ENCODE results near the gene LRRN3.
A peak's percentile ranks its signal among the peaks of the same experiment; 100 is the strongest.

Gene LRRN3

DNA sequence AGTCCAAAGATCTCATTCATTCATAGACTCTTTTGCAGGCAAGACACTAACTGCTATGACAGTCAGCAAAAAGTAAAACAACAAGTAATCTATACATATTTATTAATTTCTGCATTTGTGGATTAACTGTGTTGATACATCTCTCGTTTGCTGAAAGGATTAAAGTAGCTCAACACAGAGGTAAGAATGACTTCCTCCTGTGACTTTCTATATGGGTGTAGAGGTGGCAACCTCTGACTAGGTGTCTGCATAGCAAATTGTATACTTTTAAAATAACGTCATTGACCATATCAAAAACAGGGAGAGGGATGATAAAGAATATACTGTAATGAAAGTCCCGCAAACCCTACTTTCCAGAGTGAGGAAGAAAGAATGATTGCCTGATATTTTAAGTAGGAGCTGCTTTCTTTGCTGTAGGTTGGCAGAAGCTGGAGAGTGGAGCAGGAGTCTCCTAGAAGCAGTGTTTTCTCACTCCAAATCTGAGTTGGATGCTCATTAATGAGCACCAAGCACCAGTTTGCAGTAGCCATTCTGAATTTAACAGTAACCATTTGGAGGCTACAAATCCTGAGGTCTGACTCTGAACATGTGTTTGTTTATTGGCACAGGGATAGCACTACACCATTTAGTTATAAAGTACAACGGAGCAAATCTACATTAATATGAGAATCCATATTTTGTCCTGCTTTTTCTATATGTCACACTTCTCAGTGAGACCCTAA, 9.2 kb upstream of the LRRN3 start:
- in situ Hi-C loops (cut with MboI; ENCODE audit: low pct_unique_long_range_greater_than_20kb, low sequenced_read_pairs, unreplicated experiment): loop anchor here (25.0 kb wide), 2 partner anchors 406 to 656 kb away; no protein-coding TSS in a partner anchor
- TF ChIP-seq, protein P1, sequence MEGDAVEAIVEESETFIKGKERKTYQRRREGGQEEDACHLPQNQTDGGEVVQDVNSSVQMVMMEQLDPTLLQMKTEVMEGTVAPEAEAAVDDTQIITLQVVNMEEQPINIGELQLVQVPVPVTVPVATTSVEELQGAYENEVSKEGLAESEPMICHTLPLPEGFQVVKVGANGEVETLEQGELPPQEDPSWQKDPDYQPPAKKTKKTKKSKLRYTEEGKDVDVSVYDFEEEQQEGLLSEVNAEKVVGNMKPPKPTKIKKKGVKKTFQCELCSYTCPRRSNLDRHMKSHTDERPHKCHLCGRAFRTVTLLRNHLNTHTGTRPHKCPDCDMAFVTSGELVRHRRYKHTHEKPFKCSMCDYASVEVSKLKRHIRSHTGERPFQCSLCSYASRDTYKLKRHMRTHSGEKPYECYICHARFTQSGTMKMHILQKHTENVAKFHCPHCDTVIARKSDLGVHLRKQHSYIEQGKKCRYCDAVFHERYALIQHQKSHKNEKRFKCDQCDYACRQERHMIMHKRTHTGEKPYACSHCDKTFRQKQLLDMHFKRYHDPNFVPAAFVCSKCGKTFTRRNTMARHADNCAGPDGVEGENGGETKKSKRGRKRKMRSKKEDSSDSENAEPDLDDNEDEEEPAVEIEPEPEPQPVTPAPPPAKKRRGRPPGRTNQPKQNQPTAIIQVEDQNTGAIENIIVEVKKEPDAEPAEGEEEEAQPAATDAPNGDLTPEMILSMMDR (IDR thresholded peaks at IDR 0.05; ENCODE audit: extremely low read depth, insufficient read depth, missing control alignments): no peak
- DNase-seq (ENCODE audit: low spot score): no peak

DNA sequence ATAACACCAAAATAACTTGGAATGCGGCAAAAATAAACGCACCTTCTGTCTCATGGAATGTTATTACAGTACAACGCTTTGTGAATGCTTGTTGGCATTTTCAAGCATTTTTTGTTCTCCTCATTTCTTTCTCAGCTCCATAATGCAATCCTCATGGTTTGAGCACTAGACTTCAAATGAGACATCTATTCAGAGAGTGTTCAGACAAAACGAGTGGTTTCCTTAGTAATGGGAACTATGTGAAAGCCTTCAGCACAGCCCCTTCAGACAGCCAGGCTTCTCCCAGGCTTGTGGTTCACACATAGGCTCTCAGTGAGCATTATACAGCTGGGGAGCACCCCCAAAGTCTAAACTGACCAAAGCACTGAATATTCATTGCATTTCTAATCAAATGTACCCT, 8.6 kb upstream of the LRRN3 start:
- in situ Hi-C loops (cut with MboI; ENCODE audit: low pct_unique_long_range_greater_than_20kb, low sequenced_read_pairs, unreplicated experiment): loop anchor here (25.0 kb wide), 2 partner anchors 405 to 655 kb away; no protein-coding TSS in a partner anchor
- no peak for DNase-seq (ENCODE audit: low spot score)
- TF ChIP-seq, protein P1 (IDR thresholded peaks at IDR 0.05; ENCODE audit: extremely low read depth, insufficient read depth, missing control alignments): no peak

DNA sequence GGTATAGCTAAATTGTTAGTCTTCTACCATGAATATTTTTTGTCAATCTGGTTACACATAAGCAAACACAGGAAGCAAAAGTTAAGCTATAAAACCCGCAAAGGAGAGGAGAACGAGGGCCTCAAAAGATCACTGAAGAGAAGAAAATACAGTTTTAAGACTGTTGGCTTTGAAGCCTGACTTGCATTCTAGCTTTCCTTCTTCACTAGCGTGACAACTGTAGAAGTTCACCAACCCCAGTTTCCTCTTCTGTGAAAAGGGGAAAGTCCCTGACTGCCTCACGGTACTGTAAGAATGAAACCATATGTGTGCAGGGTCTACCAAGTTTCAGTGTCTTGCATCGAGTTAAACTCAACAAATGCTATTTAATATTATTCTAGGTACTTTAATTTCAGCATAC, 7.5 kb upstream of the LRRN3 start:
- DNase-seq (ENCODE audit: low spot score): peak; percentile 58

DNA sequence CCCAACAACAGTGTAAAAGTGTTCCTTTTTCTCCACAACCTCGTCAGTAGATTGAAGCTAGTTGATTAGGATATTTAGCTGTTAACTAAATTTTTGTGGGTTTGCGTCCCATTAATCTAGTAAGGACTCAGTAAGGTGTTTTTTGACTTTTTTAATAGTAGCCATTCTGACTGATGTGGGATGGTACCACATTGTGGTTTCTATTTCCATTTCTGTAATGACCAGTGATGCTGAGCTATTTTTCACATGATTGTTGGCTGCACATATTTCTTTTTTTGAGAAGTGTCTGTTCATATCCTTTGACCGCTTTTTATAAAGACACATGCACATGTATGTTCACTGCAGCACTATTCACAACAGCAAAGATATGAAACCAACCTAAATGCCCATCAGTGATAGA, 5.6 kb upstream of the LRRN3 start:
- TF ChIP-seq, protein P1 (IDR thresholded peaks at IDR 0.05; ENCODE audit: extremely low read depth, insufficient read depth, missing control alignments): no peak
- in situ Hi-C loops (cut with MboI; ENCODE audit: low pct_unique_long_range_greater_than_20kb, low sequenced_read_pairs, unreplicated experiment): loop anchor here (25.0 kb wide), 2 partner anchors 402 to 652 kb away; no protein-coding TSS in a partner anchor
- DNase-seq (ENCODE audit: low spot score): no peak

More for the DNA sequence above, 7.5 kb upstream of the LRRN3 start:
- TF ChIP-seq, protein P1 (IDR thresholded peaks at IDR 0.05; ENCODE audit: extremely low read depth, insufficient read depth, missing control alignments): no peak
- in situ Hi-C loops (cut with MboI; ENCODE audit: low pct_unique_long_range_greater_than_20kb, low sequenced_read_pairs, unreplicated experiment): loop anchor here (25.0 kb wide), 2 partner anchors 404 to 654 kb away; no protein-coding TSS in a partner anchor

DNA sequence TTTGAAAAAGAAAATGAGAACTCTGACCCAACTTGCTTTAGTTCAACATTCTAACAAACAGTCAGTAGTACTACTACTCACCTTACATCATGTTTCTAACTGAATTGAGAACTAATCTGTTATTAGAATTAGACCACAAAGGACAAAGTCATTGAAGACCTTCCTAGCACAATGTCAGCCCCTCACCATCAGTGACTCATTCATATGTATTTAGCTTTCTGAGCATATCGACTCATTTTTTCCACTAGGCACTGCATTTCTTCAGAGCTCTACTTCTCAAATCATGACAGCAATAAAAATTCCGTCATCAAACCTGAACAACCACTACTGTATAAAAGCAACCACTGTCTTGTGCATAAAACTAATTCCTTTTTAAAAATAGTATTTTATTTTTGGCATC, 4.4 kb upstream of the LRRN3 start:
- TF ChIP-seq, protein P1 (IDR thresholded peaks at IDR 0.05; ENCODE audit: extremely low read depth, insufficient read depth, missing control alignments): no peak
- DNase-seq (ENCODE audit: low spot score): no peak
- in situ Hi-C loops (cut with MboI; ENCODE audit: low pct_unique_long_range_greater_than_20kb, low sequenced_read_pairs, unreplicated experiment): loop anchor here (25.0 kb wide), 2 partner anchors 401 to 651 kb away; no protein-coding TSS in a partner anchor

DNA sequence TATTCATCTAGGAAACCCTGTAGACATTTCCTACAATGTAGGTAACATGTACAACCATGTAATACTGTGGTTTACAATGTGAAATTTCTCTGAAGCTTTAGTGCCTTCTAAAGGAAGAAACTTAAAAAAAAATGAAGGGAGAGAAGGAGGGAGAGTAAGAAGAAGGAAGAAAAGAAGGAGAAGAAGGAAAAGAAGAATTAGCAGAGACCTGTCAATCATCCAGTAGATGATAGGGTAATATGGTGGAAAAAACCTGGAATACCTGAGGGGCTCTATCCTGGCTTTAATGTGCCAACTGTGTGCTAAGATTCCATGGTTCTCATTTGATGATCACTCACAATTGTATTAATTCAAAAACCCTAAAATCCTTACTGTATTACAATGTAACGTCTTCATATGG, 2.6 kb upstream of the LRRN3 start:
- in situ Hi-C loops (cut with MboI; ENCODE audit: low pct_unique_long_range_greater_than_20kb, low sequenced_read_pairs, unreplicated experiment): loop anchor here (25.0 kb wide), 2 partner anchors 399 to 649 kb away; no protein-coding TSS in a partner anchor
- TF ChIP-seq, protein P1 (IDR thresholded peaks at IDR 0.05; ENCODE audit: extremely low read depth, insufficient read depth, missing control alignments): no peak
- no peak for DNase-seq (ENCODE audit: low spot score)
